Measurements from ENCODE around the gene SLC12A7.

DNA sequence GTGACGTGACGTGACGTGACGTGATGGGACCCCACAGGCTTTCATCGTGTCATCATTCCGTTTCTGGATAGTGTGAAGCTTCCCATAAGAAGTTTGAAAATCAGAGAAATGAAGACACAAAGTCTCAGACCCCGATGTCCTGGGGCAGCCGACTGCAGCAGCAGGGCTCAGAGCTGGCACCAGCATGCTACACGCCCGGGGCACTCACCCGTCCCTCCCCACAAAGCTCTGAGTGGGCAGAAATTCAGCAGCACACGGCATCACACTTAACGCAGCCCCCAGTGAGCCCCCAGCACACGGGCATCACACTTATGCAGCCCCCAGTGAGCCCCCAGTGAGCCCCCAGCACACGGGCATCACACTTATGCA, 42.2 kb downstream of the SLC12A7 start:
- TF ChIP-seq YY1 (IDR thresholded peaks at IDR 0.05; ENCODE audit: insufficient read depth, insufficient read length) (no peak), SUZ12 (IDR thresholded peaks at IDR 0.05; ENCODE audit: extremely low read depth, insufficient read depth, insufficient read length) (no peak)

Data from NT2/D1 (cell line).